Gastroesophageal sphincter (tissue), 3 donors: ENCODE results near the gene DPYD.

ENCODE experiments used
- POLR2A ChIP-seq, 2 donors: fragments of 450-650 bp; IDR thresholded peaks; one replicate each; pipeline ENCODE4 v1.6.1; 2017; ENCODE audit warnings: antibody characterized with exemption in 2 of 2, mild to moderate bottlenecking in 2 of 2, moderate library complexity in 1 of 2
- TF ChIP-seq, protein P1 (sequence below), 4 experiments: fragments of 200-600 bp in 2 of 4; fragments of 450-650 bp in 2 of 4; sonication (generic) in 1 of 4; IDR thresholded peaks; one replicate each; pipeline ENCODE4 v1.5.1; 2017 to 2019; ENCODE audit warnings: antibody characterized with exemption in 4 of 4, mild to moderate bottlenecking in 2 of 4, moderate library complexity in 2 of 4

DNA sequence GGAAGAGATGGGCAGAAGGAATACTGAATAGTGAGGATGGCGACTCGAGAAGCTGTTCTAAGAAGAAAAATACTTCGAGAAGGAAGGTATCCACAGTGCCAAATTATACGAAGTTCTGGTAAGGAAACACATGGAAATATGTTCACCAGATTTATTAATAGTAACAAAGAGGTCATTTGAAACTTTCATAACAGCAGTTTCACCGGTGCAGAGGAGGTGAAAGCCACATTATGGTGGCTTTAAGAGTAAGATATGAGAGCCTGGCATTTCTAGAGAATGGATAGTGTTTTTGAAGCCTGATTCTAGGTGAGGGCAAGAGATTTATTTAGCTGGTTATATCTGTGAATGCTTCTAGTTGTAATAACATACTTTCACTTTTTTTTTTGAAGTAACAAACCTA lies 56.2 kb downstream of the DPYD start:
- TF ChIP-seq, protein P1, sequence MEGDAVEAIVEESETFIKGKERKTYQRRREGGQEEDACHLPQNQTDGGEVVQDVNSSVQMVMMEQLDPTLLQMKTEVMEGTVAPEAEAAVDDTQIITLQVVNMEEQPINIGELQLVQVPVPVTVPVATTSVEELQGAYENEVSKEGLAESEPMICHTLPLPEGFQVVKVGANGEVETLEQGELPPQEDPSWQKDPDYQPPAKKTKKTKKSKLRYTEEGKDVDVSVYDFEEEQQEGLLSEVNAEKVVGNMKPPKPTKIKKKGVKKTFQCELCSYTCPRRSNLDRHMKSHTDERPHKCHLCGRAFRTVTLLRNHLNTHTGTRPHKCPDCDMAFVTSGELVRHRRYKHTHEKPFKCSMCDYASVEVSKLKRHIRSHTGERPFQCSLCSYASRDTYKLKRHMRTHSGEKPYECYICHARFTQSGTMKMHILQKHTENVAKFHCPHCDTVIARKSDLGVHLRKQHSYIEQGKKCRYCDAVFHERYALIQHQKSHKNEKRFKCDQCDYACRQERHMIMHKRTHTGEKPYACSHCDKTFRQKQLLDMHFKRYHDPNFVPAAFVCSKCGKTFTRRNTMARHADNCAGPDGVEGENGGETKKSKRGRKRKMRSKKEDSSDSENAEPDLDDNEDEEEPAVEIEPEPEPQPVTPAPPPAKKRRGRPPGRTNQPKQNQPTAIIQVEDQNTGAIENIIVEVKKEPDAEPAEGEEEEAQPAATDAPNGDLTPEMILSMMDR (IDR thresholded peaks at IDR 0.05) = no peak
- TF ChIP-seq POLR2A (IDR thresholded peaks at IDR 0.05) = no peak
